WTC11 (cell line): Measurements from ENCODE around the gene AFP.

Source experiments
- CTCF ChIP-seq: fragments of 200-600 bp; IDR thresholded peaks from 2 replicates; pipeline ENCODE4 v1.8.0; 2022; ENCODE audit warnings: antibody characterized with exemption
- ELF4 ChIP-seq: sonication (generic); formaldehyde crosslinking; IDR thresholded peaks from 2 replicates; pipeline ENCODE4 v1.8.1; 2022; ENCODE audit warnings: low read depth, mild to moderate bottlenecking, moderate library complexity, missing genetic modification reagents
- ESRRA ChIP-seq: sonication (generic); formaldehyde crosslinking; IDR thresholded peaks from 2 replicates; pipeline ENCODE4 v1.8.1; 2022; ENCODE audit warnings: mild to moderate bottlenecking, missing genetic modification reagents, borderline replicate concordance
- SP1 ChIP-seq: sonication (generic); formaldehyde crosslinking; conservative IDR thresholded peaks from 2 replicates; pipeline ENCODE4 v1.8.1; 2022; ENCODE audit warnings: missing genetic modification reagents
- TCF7 ChIP-seq: sonication (generic); formaldehyde crosslinking; IDR thresholded peaks from 2 replicates; pipeline ENCODE4 v1.8.0; 2022; ENCODE audit warnings: mild to moderate bottlenecking, low read depth, missing genetic modification reagents, moderate library complexity
- TF ChIP-seq, protein P1 (sequence below): sonication (generic); formaldehyde crosslinking; IDR thresholded peaks from 2 replicates; pipeline ENCODE4 v1.8.1; 2022; ENCODE audit warnings: mild to moderate bottlenecking, missing genetic modification reagents, moderate library complexity, borderline replicate concordance

- no peak for TF ChIP-seq CTCF
- TF ChIP-seq, protein P1, sequence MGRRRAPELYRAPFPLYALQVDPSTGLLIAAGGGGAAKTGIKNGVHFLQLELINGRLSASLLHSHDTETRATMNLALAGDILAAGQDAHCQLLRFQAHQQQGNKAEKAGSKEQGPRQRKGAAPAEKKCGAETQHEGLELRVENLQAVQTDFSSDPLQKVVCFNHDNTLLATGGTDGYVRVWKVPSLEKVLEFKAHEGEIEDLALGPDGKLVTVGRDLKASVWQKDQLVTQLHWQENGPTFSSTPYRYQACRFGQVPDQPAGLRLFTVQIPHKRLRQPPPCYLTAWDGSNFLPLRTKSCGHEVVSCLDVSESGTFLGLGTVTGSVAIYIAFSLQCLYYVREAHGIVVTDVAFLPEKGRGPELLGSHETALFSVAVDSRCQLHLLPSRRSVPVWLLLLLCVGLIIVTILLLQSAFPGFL (CRISPR knock-in tag), result no peak
- TF ChIP-seq TCF7, result no peak
- no peak for TF ChIP-seq ELF4 (CRISPR knock-in tag)
- TF ChIP-seq ESRRA (CRISPR knock-in tag), result no peak
- TF ChIP-seq SP1 (CRISPR knock-in tag), result no peak
Measured at GRCh38 chr4:73407227-73407673, 28.8 kb upstream of the AFP start.
